Naive thymus-derived CD8-positive, alpha-beta T cell (primary cell): ENCODE results near the gene GCGR. TPM values are rescaled to one million over a fixed set of nuclear protein-coding genes. Genes with fewer than 3 reads are reported as not detected.

Source experiments
- ATAC-seq, 2 donors: fragments of 150-1000 bp; cut with Tn5 transposase in 1 of 2; sonication (Bioruptor Pico), chemical (Tn5 transposase) in 1 of 2; 1 replicate in 1 of 2; 2 replicates in 1 of 2; pipeline ENCODE4 v1.10.0; 2021; ENCODE audit warnings: mild to moderate bottlenecking in 2 of 2, moderate library complexity in 2 of 2
- POLR2A ChIA-PET: fragments of 350-600 bp; sonication (Branson Sonifier 250); formaldehyde crosslinking; loops from one replicate; lab custom pipeline; 2021; ENCODE audit warnings: antibody characterized with exemption; lab: Charles Lee
- DNase-seq, 10 donors: peaks; one replicate each; pipeline versions ENCODE4 v3.0.0 to v3.0.0-alpha.2; 2020 to 2022
- H3K27ac Mint-ChIP-seq, 10 donors: one replicate each; pipeline ENCODE4 v1.8.0; 2020 to 2022; ENCODE audit warnings: mild to moderate bottlenecking in 10 of 10, mixed read lengths in 10 of 10, moderate library complexity in 4 of 10, inconsistent platforms in 1 of 10
- H3K27me3 Mint-ChIP-seq, 5 donors: one replicate each; pipeline ENCODE4 v1.8.0; 2021 to 2022; ENCODE audit warnings: mixed read lengths in 5 of 5
- H3K36me3 Mint-ChIP-seq, 3 donors: one replicate each; pipeline ENCODE4 v1.8.0; 2020 to 2022; ENCODE audit warnings: mixed read lengths in 3 of 3, mild to moderate bottlenecking in 2 of 3, inconsistent platforms in 1 of 3
- H3K4me1 Mint-ChIP-seq, 4 donors: one replicate each; pipeline ENCODE4 v1.8.0; 2021 to 2022; ENCODE audit warnings: mixed read lengths in 4 of 4
- H3K4me3 Mint-ChIP-seq, 10 donors: one replicate each; pipeline ENCODE4 v1.8.0; 2020 to 2022; ENCODE audit warnings: mild to moderate bottlenecking in 10 of 10, mixed read lengths in 10 of 10, moderate library complexity in 6 of 10, inconsistent platforms in 1 of 10
- H3K9me3 Mint-ChIP-seq, 9 donors: one replicate each; pipeline ENCODE4 v1.8.0; 2020 to 2022; ENCODE audit warnings: mixed read lengths in 9 of 9, mild to moderate bottlenecking in 3 of 9, inconsistent platforms in 1 of 9, moderate library complexity in 1 of 9
- polyA plus RNA-seq, 3 donors: library from polyadenylated mRNA; unstranded; fragments of 300-500 nt; fragmentation: Illumina TruSeq; gene quantifications; one replicate each; pipeline ENCODE4 v1.2.3, GENCODE V29; 2021
- total RNA-seq, 8 experiments: library from RNA in 2 of 8; stranded (reverse) in 2 of 8; gene quantifications; one replicate each; pipeline ENCODE4 v1.2.3 and lab custom pipeline; 2021 to 2026

The GCGR gene
- total and polyA plus RNA-seq, 5 experiments from 2014 or later: not detected

DNA sequence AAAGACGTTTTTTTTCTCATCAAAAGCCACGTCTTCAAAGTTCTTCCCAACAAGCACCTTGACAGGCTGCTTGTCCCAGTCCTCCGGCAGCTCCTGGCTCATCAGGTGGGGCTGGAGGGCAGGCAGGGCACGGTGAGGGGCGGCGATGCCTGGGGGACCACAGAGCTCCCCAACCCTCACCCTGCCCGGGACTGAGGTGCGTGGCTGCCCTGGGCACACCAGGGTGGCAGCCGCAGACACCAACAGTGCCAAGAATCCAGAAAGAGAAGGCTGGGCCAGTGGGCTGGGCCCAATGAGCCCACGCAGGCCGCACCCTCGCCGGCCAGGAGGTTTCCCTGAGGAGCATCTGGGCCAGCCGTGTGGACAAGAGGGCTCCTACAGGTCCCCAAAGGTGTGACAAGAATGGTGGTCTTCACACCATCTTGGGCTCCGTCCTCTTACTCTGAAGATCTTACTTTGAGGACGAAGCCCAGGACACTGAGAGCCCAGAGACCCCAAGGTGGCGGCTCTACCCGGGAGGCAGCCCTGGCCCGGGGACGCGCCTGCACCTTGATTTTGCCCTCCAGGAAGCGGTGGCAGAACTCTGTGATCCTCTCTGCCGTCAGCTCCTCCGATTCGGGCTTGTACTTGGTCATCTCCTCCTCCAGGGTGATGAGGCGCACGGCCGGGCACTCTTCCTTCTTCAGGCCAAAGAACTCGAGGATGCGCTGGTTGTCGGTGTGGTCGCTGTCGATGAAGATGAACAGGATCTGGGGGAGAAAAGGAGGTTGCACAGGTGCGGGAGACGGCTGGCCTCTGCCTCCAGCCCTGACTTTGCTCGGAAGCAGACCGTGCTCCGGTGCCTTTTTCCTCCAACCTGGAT is 42.2 kb downstream of the GCGR start:
- Mint-ChIP-seq H3K4me1 (no peaks in the 10 kb centered on the region), H3K9me3 (no peaks in the 10 kb centered on the region), H3K4me3 (no peak overlapping the region), H3K27me3 (no peaks in the 10 kb centered on the region), H3K36me3 (peaks cover 0 to 51% (median 7%) of the 10 kb centered on the region in 3 donors), H3K27ac (no peak overlapping the region)
- POLR2A ChIA-PET: interaction anchor here (0.8 kb wide), 1 partner anchor 22 kb away, joined by 3 read pairs; no protein-coding TSS in a partner anchor
- ATAC-seq (no peak), DNase-seq (no peak)

GRCh38 chr17:81846743-81847689 is 43.1 kb downstream of the GCGR start:
- H3K27me3 Mint-ChIP-seq: no peaks in the 10 kb centered on the region
- POLR2A ChIA-PET: interaction anchor here (0.6 kb wide), 2 partner anchors 20 to 349 kb away, joined by 3 to 4 read pairs; no protein-coding TSS in a partner anchor
- no peak for ATAC-seq
- no peak overlapping the region for H3K4me3 Mint-ChIP-seq
- H3K36me3 Mint-ChIP-seq: peaks cover 0 to 60% (median 9%) of the 10 kb centered on the region in 3 donors
- H3K4me1 Mint-ChIP-seq: peaks cover 0 to 2% (median 0%) of the 10 kb centered on the region in 4 donors
- H3K27ac Mint-ChIP-seq: peak overlapping the region in 1 of 10 donors; percentile 56
- no peak for DNase-seq
- H3K9me3 Mint-ChIP-seq: no peaks in the 10 kb centered on the region

- DNase-seq: no peak
- H3K27ac Mint-ChIP-seq: no peak overlapping the region
- no peaks in the 10 kb centered on the region for H3K27me3 Mint-ChIP-seq
- H3K36me3 Mint-ChIP-seq: peaks cover 0 to 70% (median 11%) of the 10 kb centered on the region in 3 donors
- no peak for ATAC-seq
- peaks cover 0 to 9% (median 0%) of the 10 kb centered on the region in 4 donors for H3K4me1 Mint-ChIP-seq
- no peak overlapping the region for H3K4me3 Mint-ChIP-seq
- no peaks in the 10 kb centered on the region for H3K9me3 Mint-ChIP-seq
- POLR2A ChIA-PET: interaction anchor here (0.5 to 0.8 kb wide), 3 partner anchors 10 to 623 kb away, joined by 3 read pairs; no protein-coding TSS in a partner anchor
Observed at GRCh38 chr17:81849457-81849856, 45.5 kb downstream of the GCGR start.

- H3K27ac Mint-ChIP-seq: peak overlapping the region in 1 of 10 donors; percentile 43
- no peak overlapping the region for H3K4me3 Mint-ChIP-seq
- DNase-seq: no peak
- POLR2A ChIA-PET: no interaction called here
- no peak for ATAC-seq
- H3K27me3 Mint-ChIP-seq: no peaks in the 10 kb centered on the region
- no peaks in the 10 kb centered on the region for H3K9me3 Mint-ChIP-seq
- H3K4me1 Mint-ChIP-seq: peaks cover 0 to 15% (median under 1%) of the 10 kb centered on the region in 4 donors
- peaks cover 0 to 71% (median 5%) of the 10 kb centered on the region in 3 donors for H3K36me3 Mint-ChIP-seq
Observed at GRCh38 chr17:81851423-81851822, 47.5 kb downstream of the GCGR start.

GRCh38 chr17:81852237-81852636 is 48.3 kb downstream of the GCGR start:
- POLR2A ChIA-PET: no interaction called here

DNA sequence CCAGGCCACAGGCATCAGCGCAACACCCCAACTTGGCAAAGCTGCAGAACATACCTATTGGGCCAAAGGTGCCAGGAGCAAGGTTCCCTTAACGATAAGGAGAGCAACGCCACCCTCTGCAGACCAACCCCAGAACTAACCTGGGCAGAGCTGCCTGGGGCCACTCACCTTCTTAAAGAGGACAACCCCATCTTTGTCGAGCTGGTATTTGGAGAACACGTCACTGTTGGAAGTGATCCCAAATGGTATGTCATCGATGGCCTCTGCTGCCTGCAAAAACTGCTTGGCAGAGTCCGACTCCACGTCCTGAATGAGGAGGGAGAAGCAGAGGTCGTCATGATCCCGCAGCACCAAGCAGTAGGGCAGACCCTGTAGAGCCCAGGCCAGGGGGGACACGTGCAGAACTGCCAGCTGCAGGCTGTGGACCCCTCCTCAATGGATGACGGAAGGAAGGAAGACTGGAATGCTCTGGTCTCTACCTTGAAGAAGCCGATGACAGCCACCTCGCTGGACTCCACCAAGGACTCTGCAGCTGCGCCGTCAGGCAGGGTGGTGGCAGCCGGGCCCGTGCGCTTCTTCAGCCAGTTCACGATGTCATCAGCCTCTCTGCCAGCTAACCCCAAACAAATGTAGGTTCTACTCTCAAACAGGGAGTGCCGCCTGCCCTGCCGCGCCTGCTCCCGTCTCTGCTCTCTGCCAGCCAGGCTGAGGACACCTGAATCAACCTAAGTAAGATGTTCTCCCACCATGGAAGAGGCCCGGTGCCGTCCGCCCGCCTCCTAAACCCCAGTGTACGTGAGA is 51.2 kb downstream of the GCGR start:
- Mint-ChIP-seq H3K36me3 (peaks cover 0 to 72% (median 5%) of the 10 kb centered on the region in 3 donors), H3K4me1 (peaks cover 6 to 40% (median 17%) of the 10 kb centered on the region in 4 donors), H3K27ac (peak overlapping the region in 1 of 10 donors; percentile 43), H3K9me3 (no peaks in the 10 kb centered on the region), H3K4me3 (no peak overlapping the region), H3K27me3 (no peaks in the 10 kb centered on the region)
- POLR2A ChIA-PET: interaction anchor here (0.6 to 1.3 kb wide), 5 partner anchors 12 to 365 kb away, joined by 3 to 5 read pairs (median 3); no protein-coding TSS in a partner anchor
- DNase-seq (peak in 1 of 10 donors; percentile 17), ATAC-seq (peak; percentile 23 to 44)

More at GRCh38 chr17:81852237-81852636, 48.3 kb downstream of the GCGR start:
- DNase-seq (no peak), ATAC-seq (no peak)
- Mint-ChIP-seq H3K27me3 (no peaks in the 10 kb centered on the region), H3K4me3 (peak overlapping the region in 1 of 10 donors; percentile 29), H3K4me1 (peaks cover 0 to 16% (median 1%) of the 10 kb centered on the region in 4 donors), H3K36me3 (peaks cover 0 to 74% (median 5%) of the 10 kb centered on the region in 3 donors), H3K27ac (peak overlapping the region in 1 of 10 donors; percentile 22), H3K9me3 (no peaks in the 10 kb centered on the region)

DNA sequence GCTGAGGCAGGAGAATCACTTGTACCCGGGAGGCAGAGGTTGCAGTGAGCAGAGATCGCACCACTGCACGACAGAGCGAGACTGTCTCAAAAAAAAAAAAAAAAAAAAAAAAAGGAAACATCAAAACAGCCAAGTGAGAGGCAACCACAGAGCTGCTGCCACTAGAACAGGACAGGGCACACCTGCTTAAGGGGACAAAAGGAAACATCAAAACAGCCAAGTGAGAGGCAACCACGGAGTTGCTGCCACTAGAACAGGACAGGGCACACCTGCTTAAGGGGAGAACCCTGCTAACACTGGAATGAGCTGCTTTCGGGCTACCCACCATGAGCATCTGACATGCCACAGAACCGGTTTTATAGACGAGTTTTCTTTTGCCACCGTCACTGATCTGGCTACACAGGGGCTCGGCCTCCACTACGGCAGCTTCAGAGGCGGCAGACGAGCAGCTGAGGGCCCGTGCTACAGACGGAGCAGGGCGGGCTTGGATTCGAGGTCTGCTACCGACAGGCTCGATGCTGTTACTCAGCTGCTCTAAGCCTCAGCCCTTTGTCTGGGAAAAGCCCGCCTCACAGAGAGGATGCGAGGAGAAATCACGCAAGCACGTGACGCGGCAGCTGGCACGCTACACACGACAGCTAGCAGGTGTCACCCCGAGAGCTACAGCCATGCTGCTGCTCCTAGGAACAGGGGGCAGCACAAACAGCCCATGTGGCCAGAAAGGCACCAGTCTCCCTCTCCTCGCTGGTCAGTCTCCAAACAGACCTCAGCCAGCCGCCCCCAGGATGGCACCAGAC is 54.4 kb downstream of the GCGR start:
- Mint-ChIP-seq H3K4me3 (peak overlapping the region in 9 of 10 donors; percentile 1 to 94 (median 83)), H3K27me3 (peaks cover 0 to 3% (median 0%) of the 10 kb centered on the region in 5 donors), H3K27ac (peak overlapping the region in 1 of 10 donors; percentile 33), H3K36me3 (peaks cover 0 to 55% (median 6%) of the 10 kb centered on the region in 3 donors), H3K9me3 (peaks cover 0 to 3% (median 0%) of the 10 kb centered on the region in 9 donors), H3K4me1 (peaks cover 16 to 55% (median 29%) of the 10 kb centered on the region in 4 donors)
- DNase-seq (no peak), ATAC-seq (no peak)
- POLR2A ChIA-PET: interaction anchor here (0.7 to 2.4 kb wide), 4 partner anchors 12 to 301 kb away, joined by 3 to 11 read pairs (median 4); partner anchors contain the start of genes ARHGDIA and PPP1R27

- Mint-ChIP-seq H3K27ac (peak overlapping the region in 9 of 10 donors; percentile 55 to 94 (median 91)), H3K4me3 (peak overlapping the region; percentile 76 to 94 (median 88)), H3K4me1 (peaks cover 17 to 59% (median 34%) of the 10 kb centered on the region in 4 donors), H3K9me3 (peaks cover 0 to 3% (median 0%) of the 10 kb centered on the region in 9 donors), H3K36me3 (peaks cover 0 to 49% (median 4%) of the 10 kb centered on the region in 3 donors), H3K27me3 (peaks cover 0 to 3% (median 0%) of the 10 kb centered on the region in 5 donors)
- ATAC-seq (no peak), DNase-seq (peak in 1 of 10 donors; percentile 10)
- POLR2A ChIA-PET: interaction anchor here (0.5 to 2.4 kb wide), 5 partner anchors 10 to 26 kb away, joined by 3 to 11 read pairs (median 6); partner anchors contain the start of genes ARHGDIA, MCRIP1 and PPP1R27
Observed at GRCh38 chr17:81858967-81859905, 55.3 kb downstream of the GCGR start.

GRCh38 chr17:81859906-81860755 is 56.2 kb downstream of the GCGR start, which contains the start of gene P4HB:
Gene P4HB, minus strand, starts transcription at chr17:81860535. Its CDS starts 64 bp downstream, at chr17:81860471.
- peak in 2 of 10 donors; percentile 18 to 92 for DNase-seq
- H3K4me3 Mint-ChIP-seq: peak within 1 kb of the TSS; percentile 82 to 94 (median 92)
- H3K9me3 Mint-ChIP-seq: peaks cover 0 to 3% (median 0%) of the 10 kb centered on the region in 9 donors
- H3K27me3 Mint-ChIP-seq: peaks cover 0 to 3% (median 0%) of the 10 kb centered on the region in 5 donors
- POLR2A ChIA-PET: interaction anchor here (0.8 to 2.8 kb wide), 10 partner anchors 10 to 347 kb away, joined by 3 to 45 read pairs (median 5); partner anchors contain the start of genes ACTG1, ALYREF, ANAPC11 and ARHGDIA
- ATAC-seq: peak; percentile 22 to 37
- peaks cover 0 to 41% (median 4%) of the 10 kb centered on the region in 3 donors for H3K36me3 Mint-ChIP-seq
- peak within 1 kb of the TSS; percentile 92 to 98 (median 96) for H3K27ac Mint-ChIP-seq
- H3K4me1 Mint-ChIP-seq: peaks cover 17 to 65% (median 34%) of the 10 kb centered on the region in 4 donors
